Measurements from ENCODE around the gene SCN9A.

SCN9A gene

GRCh38 chr2:166246901-166247300 lies 128.8 kb downstream of the SCN9A start:
- Mint-ChIP-seq H3K27me3 (ENCODE audit: low read depth, poor library complexity) (no peaks in the 10 kb centered on the region), H3K9me3 (no peaks in the 10 kb centered on the region), H3K36me3 (ENCODE audit: low read depth) (no peaks in the 10 kb centered on the region), H3K4me3 (no peak overlapping the region), H3K4me1 (no peaks in the 10 kb centered on the region), H3K27ac (no peak overlapping the region)
- DNase-seq = no peak
- TF ChIP-seq CTCF (IDR thresholded peaks at IDR 0.05) = no peak

GRCh38 chr2:166242309-166242708 lies 133.4 kb downstream of the SCN9A start:
- Mint-ChIP-seq H3K36me3 (ENCODE audit: low read depth) (no peaks in the 10 kb centered on the region), H3K27ac (no peak overlapping the region), H3K4me1 (no peaks in the 10 kb centered on the region), H3K9me3 (no peaks in the 10 kb centered on the region), H3K4me3 (no peak overlapping the region), H3K27me3 (ENCODE audit: low read depth, poor library complexity) (peaks cover 6% of the 10 kb centered on the region)
- no peak for DNase-seq
- TF ChIP-seq CTCF (IDR thresholded peaks at IDR 0.05) = no peak

GRCh38 chr2:166240387-166241313 lies 135.1 kb downstream of the SCN9A start:
- Mint-ChIP-seq H3K27me3 (ENCODE audit: low read depth, poor library complexity) (peaks cover 6% of the 10 kb centered on the region), H3K36me3 (ENCODE audit: low read depth) (no peaks in the 10 kb centered on the region)

GRCh38 chr2:166239548-166239947 lies 136.2 kb downstream of the SCN9A start:
- no peak for TF ChIP-seq CTCF (IDR thresholded peaks at IDR 0.05)
- no peak overlapping the region for H3K27ac Mint-ChIP-seq
- no peak overlapping the region for H3K4me3 Mint-ChIP-seq
- H3K27me3 Mint-ChIP-seq (ENCODE audit: low read depth, poor library complexity) = peaks cover 6% of the 10 kb centered on the region
- H3K36me3 Mint-ChIP-seq (ENCODE audit: low read depth) = no peaks in the 10 kb centered on the region
- DNase-seq = no peak
- H3K4me1 Mint-ChIP-seq = no peaks in the 10 kb centered on the region
- no peaks in the 10 kb centered on the region for H3K9me3 Mint-ChIP-seq

More at GRCh38 chr2:166240387-166241313, 135.1 kb downstream of the SCN9A start:
- no peak for TF ChIP-seq CTCF (IDR thresholded peaks at IDR 0.05)
- Mint-ChIP-seq H3K9me3 (no peaks in the 10 kb centered on the region), H3K4me3 (no peak overlapping the region), H3K4me1 (no peaks in the 10 kb centered on the region), H3K27ac (no peak overlapping the region)
- no peak for DNase-seq

- DNase-seq = no peak
- no peak for TF ChIP-seq CTCF (IDR thresholded peaks at IDR 0.05)
- peaks cover 6% of the 10 kb centered on the region for H3K27me3 Mint-ChIP-seq (ENCODE audit: low read depth, poor library complexity)
- H3K4me3 Mint-ChIP-seq = no peak overlapping the region
- no peaks in the 10 kb centered on the region for H3K9me3 Mint-ChIP-seq
- no peaks in the 10 kb centered on the region for H3K36me3 Mint-ChIP-seq (ENCODE audit: low read depth)
- no peak overlapping the region for H3K27ac Mint-ChIP-seq
- no peaks in the 10 kb centered on the region for H3K4me1 Mint-ChIP-seq
Measured at GRCh38 chr2:166238176-166238575, 137.6 kb downstream of the SCN9A start.
